K562 (cell line): ENCODE data around the gene DLAT. TPM values are rescaled to one million over a fixed set of nuclear protein-coding genes. Genes with fewer than 3 reads are reported as not detected.

Experiments used
- BRD9 ChIP-seq: fragments of 450-650 bp; IDR thresholded peaks from 2 replicates; pipeline ENCODE4 v1.6.1; 2018; ENCODE audit warnings: low read depth; ENCODE audit not compliant: partially characterized antibody
- CREB5 ChIP-seq: fragments of 250-450 bp; sonication (Bioruptor Pico); IDR thresholded peaks from 2 replicates; pipeline ENCODE4 v1.5.0; 2020; ENCODE audit warnings: mild to moderate bottlenecking
- ERF ChIP-seq: fragments of 450-650 bp; formaldehyde crosslinking; IDR thresholded peaks from 2 replicates; pipeline ENCODE4 v1.4.0; 2020; ENCODE audit warnings: mild to moderate bottlenecking, mixed read lengths
- ETV6 ChIP-seq, 3 experiments: fragments of 150-350 bp in 1 of 3; sonication (generic) in 1 of 3; formaldehyde crosslinking in 1 of 3; IDR thresholded peaks; 2 replicates each; pipeline versions ENCODE4 v1.6.1 to v1.8.0; 2014 to 2022; ENCODE audit warnings: borderline replicate concordance in 2 of 3, low read depth in 2 of 3, antibody characterized with exemption in 1 of 3, low read length in 1 of 3, mild to moderate bottlenecking in 1 of 3, missing genetic modification reagents in 1 of 3
- HNRNPK ChIP-seq: fragments of 200-400 bp; formaldehyde crosslinking; IDR thresholded peaks from one replicate; pipeline ENCODE4 v1.6.1; 2018; ENCODE audit warnings: mild to moderate bottlenecking, low read depth, low read length; ENCODE audit not compliant: poor library complexity, severe bottlenecking
- ILK ChIP-seq: fragments of 450-650 bp; IDR thresholded peaks from 2 replicates; pipeline ENCODE4 v1.6.1; 2016; ENCODE audit warnings: missing genetic modification characterization, low read depth, mild to moderate bottlenecking, missing compliant biosample characterization, moderate library complexity, borderline replicate concordance
- JUND ChIP-seq, 2 experiments: IDR thresholded peaks; 2 replicates in 1 of 2; 3 replicates in 1 of 2; pipeline ENCODE4 v1.6.1; 2011; ENCODE audit warnings: borderline replicate concordance in 2 of 2, low read depth in 2 of 2, low read length in 2 of 2, improper control_type of control experiment in 1 of 2, missing biosample characterization in 1 of 2, missing genetic modification characterization in 1 of 2, missing genetic modification reagents in 1 of 2
- KLF16 ChIP-seq: IDR thresholded peaks from 2 replicates; pipeline ENCODE4 v1.6.1; 2016; ENCODE audit warnings: antibody characterized with exemption
- NR2C1 ChIP-seq, 2 experiments: fragments of 450-650 bp; IDR thresholded peaks; 2 replicates each; pipeline ENCODE4 v1.6.1; 2017; ENCODE audit warnings: mild to moderate bottlenecking in 2 of 2, antibody characterized with exemption in 1 of 2, inconsistent platforms in 1 of 2, missing compliant biosample characterization in 1 of 2, missing genetic modification characterization in 1 of 2
- POLR3A ChIP-seq: IDR thresholded peaks from 2 replicates; pipeline ENCODE4 v1.6.1; 2011; ENCODE audit warnings: borderline replicate concordance, mild to moderate bottlenecking, moderate library complexity; ENCODE audit not compliant: insufficient read length, insufficient read depth; ENCODE audit errors: extremely low read depth
- SAFB2 ChIP-seq: fragments of 200-400 bp; formaldehyde crosslinking; IDR thresholded peaks from 2 replicates; pipeline ENCODE4 v1.6.1; 2018; ENCODE audit warnings: borderline replicate concordance, low read length, low read depth, moderate library complexity; ENCODE audit not compliant: severe bottlenecking
- TGIF2 ChIP-seq: sonication (generic); formaldehyde crosslinking; IDR thresholded peaks from 2 replicates; pipeline ENCODE4 v1.8.1; 2022; ENCODE audit warnings: mild to moderate bottlenecking, missing genetic modification reagents, moderate library complexity
- THRA ChIP-seq: fragments of 450-650 bp; IDR thresholded peaks from 2 replicates; pipeline ENCODE4 v1.6.1; 2017; ENCODE audit warnings: mild to moderate bottlenecking, moderate library complexity
- ZBTB7A ChIP-seq: IDR thresholded peaks from 2 replicates; pipeline ENCODE4 v1.6.1; 2011; ENCODE audit warnings: low read depth, mild to moderate bottlenecking, low read length, moderate library complexity, borderline replicate concordance; ENCODE audit not compliant: control insufficient read depth
- ZFP1 ChIP-seq: fragments of 450-650 bp; formaldehyde crosslinking; IDR thresholded peaks from 2 replicates; pipeline ENCODE4 v1.4.0; 2020; ENCODE audit warnings: mild to moderate bottlenecking, mixed read lengths
- ZFP36 ChIP-seq: fragments of 150-350 bp; IDR thresholded peaks from 2 replicates; pipeline ENCODE4 v1.6.1; 2018; ENCODE audit warnings: low read length, low read depth; ENCODE audit not compliant: partially characterized antibody
- ZNF395 ChIP-seq: fragments of 200-800 bp; sonication (Bioruptor generic); IDR thresholded peaks from 2 replicates; pipeline ENCODE4 v1.6.1; 2017; ENCODE audit warnings: missing genetic modification characterization, missing compliant biosample characterization
- ZNF699 ChIP-seq: fragments of 250-450 bp; sonication (Bioruptor Pico); IDR thresholded peaks from 2 replicates; pipeline ENCODE4 v1.8.0; 2021; ENCODE audit warnings: mild to moderate bottlenecking, moderate library complexity; ENCODE audit not compliant: insufficient replicate concordance
- polyA plus RNA-seq, 8 experiments: library from polyadenylated mRNA; depleted of rRNA in 4 of 8; stranded (reverse) in 5 of 8; unstranded in 3 of 8; fragments of >200 nt; fragmentation: Nextera tagmentation in 2 of 8; fragmentation: Illumina TruSeq in 1 of 8; extraction: Ambion mirVana in 2 of 8; extraction: Trizol in 1 of 8; gene quantifications; 2 replicates each; pipeline versions ENCODE4 v1.2.1 to v1.2.3, GENCODE V29; 2011 to 2014; ENCODE audit warnings: inconsistent platforms in 1 of 8, missing spikeins in 1 of 8
- total RNA-seq, 7 experiments: library from RNA; depleted of rRNA in 6 of 7; stranded (reverse); fragments of >200 nt in 6 of 7; fragmentation: Illumina TruSeq in 2 of 7; extraction: Trizol in 2 of 7; gene quantifications; 2 replicates each; pipeline versions ENCODE4 v1.2.1 to v1.2.3, GENCODE V29; 2011 to 2021; ENCODE audit warnings: low replicate concordance in 1 of 7
- TF ChIP-seq, protein P1 (sequence below): fragments of 150-350 bp; IDR thresholded peaks from 2 replicates; pipeline ENCODE4 v1.6.1; 2014; ENCODE audit warnings: low read depth, mild to moderate bottlenecking, low read length, borderline replicate concordance

Gene DLAT
- total and polyA plus RNA-seq, 9 of the 15 experiments (the other 6 are each of a cell fraction or from before 2014, with no cell fraction given), result 41.7 to 152 (median 105) TPM

DNA sequence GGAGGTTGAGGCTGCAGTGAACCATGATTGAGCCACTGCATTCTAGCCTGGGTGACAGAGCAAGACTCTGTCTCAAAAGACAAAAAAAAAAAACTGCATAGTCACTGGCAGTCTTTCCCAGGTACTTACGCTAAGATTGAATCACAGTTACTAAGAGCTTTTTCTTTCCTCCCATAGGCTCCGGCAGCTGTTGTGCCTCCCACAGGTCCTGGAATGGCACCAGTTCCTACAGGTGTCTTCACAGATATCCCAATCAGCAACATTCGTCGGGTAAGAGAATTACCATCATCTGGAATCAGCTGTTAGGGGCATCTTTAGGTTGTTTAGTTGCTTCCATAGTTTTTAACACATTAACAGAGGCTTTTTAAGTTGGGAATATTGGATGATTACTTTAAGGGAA lies 19.8 kb downstream of the DLAT start (continued):
- TF ChIP-seq POLR3A, result no peak
- no peak for TF ChIP-seq ZBTB7A
- no peak for TF ChIP-seq ZNF395
- no peak for TF ChIP-seq ZNF699 (CRISPR knock-in tag)
- peak; percentile 55; the same call in 1 of the 2 replicates for TF ChIP-seq KLF16
- TF ChIP-seq SAFB2, result no peak
- no peak for TF ChIP-seq ZFP1 (CRISPR knock-in tag)
- TF ChIP-seq ETV6 (IDR thresholded peaks at IDR 0.05; ENCODE audit: borderline replicate concordance in 1 of 2, low read depth in 2 of 2, low read length in 1 of 2), result no peak
- TF ChIP-seq ETV6 (CRISPR knock-in tag; IDR thresholded peaks at IDR 0.05; ENCODE audit: borderline replicate concordance), result no peak
- TF ChIP-seq HNRNPK, result no peak
- no peak for TF ChIP-seq TGIF2
- TF ChIP-seq ERF (CRISPR knock-in tag), result no peak
- TF ChIP-seq BRD9, result no peak
- no peak for TF ChIP-seq THRA
- TF ChIP-seq ZFP36, result no peak
- no peak for TF ChIP-seq CREB5 (CRISPR knock-in tag)
- no peak for TF ChIP-seq ILK (tag)
- no peak for TF ChIP-seq NR2C1 (IDR thresholded peaks at IDR 0.05)
- no peak for TF ChIP-seq NR2C1 (tag; IDR thresholded peaks at IDR 0.05)
- TF ChIP-seq JUND (IDR thresholded peaks at IDR 0.05; ENCODE audit: borderline replicate concordance, low read depth, low read length), result peak; percentile 33; the same call in 1 of the 2 replicates
- TF ChIP-seq JUND (tag; IDR thresholded peaks at IDR 0.05; ENCODE audit: borderline replicate concordance, low read depth, low read length), result no peak
- TF ChIP-seq, protein P1, sequence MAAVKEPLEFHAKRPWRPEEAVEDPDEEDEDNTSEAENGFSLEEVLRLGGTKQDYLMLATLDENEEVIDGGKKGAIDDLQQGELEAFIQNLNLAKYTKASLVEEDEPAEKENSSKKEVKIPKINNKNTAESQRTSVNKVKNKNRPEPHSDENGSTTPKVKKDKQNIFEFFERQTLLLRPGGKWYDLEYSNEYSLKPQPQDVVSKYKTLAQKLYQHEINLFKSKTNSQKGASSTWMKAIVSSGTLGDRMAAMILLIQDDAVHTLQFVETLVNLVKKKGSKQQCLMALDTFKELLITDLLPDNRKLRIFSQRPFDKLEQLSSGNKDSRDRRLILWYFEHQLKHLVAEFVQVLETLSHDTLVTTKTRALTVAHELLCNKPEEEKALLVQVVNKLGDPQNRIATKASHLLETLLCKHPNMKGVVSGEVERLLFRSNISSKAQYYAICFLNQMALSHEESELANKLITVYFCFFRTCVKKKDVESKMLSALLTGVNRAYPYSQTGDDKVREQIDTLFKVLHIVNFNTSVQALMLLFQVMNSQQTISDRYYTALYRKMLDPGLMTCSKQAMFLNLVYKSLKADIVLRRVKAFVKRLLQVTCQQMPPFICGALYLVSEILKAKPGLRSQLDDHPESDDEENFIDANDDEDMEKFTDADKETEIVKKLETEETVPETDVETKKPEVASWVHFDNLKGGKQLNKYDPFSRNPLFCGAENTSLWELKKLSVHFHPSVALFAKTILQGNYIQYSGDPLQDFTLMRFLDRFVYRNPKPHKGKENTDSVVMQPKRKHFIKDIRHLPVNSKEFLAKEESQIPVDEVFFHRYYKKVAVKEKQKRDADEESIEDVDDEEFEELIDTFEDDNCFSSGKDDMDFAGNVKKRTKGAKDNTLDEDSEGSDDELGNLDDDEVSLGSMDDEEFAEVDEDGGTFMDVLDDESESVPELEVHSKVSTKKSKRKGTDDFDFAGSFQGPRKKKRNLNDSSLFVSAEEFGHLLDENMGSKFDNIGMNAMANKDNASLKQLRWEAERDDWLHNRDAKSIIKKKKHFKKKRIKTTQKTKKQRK, result no peak
